ENCODE measurements around the gene DNAJC15.

Gene DNAJC15

GRCh38 chr13:43006893-43007631 is 16.3 kb upstream of the DNAJC15 start:
- DNase-seq = no peak
- H3K27ac ChIP-seq = no peak overlapping the region
- H3K36me3 ChIP-seq = no peaks in the 10 kb centered on the region
- TF ChIP-seq CTCF (IDR thresholded peaks at IDR 0.05; ENCODE audit: low read depth, low read length) = no peak
- no peaks in the 10 kb centered on the region for H3K9me3 ChIP-seq (ENCODE audit: severe bottlenecking)
- no peaks in the 10 kb centered on the region for H3K27me3 ChIP-seq (ENCODE audit: insufficient read depth, low read depth, severe bottlenecking)
- H3K4me3 ChIP-seq (ENCODE audit: low read depth, low read length) = no peak overlapping the region

- no peak overlapping the region for H3K27ac ChIP-seq
- H3K9me3 ChIP-seq (ENCODE audit: severe bottlenecking) = no peaks in the 10 kb centered on the region
- no peaks in the 10 kb centered on the region for H3K36me3 ChIP-seq
- no peak for DNase-seq
- no peak for TF ChIP-seq CTCF (IDR thresholded peaks at IDR 0.05; ENCODE audit: low read depth, low read length)
- no peak overlapping the region for H3K4me3 ChIP-seq (ENCODE audit: low read depth, low read length)
- no peaks in the 10 kb centered on the region for H3K27me3 ChIP-seq (ENCODE audit: insufficient read depth, low read depth, severe bottlenecking)
Observed at GRCh38 chr13:43008596-43008995, 14.8 kb upstream of the DNAJC15 start.

- Histone ChIP-seq H3K27me3 (ENCODE audit: insufficient read depth, low read depth, severe bottlenecking) (no peaks in the 10 kb centered on the region), H3K27ac (no peak overlapping the region), H3K9me3 (ENCODE audit: severe bottlenecking) (no peaks in the 10 kb centered on the region), H3K36me3 (no peaks in the 10 kb centered on the region), H3K4me3 (ENCODE audit: low read depth, low read length) (no peak overlapping the region)
- TF ChIP-seq CTCF (IDR thresholded peaks at IDR 0.05; ENCODE audit: low read depth, low read length) = no peak
- DNase-seq = no peak
Observed at GRCh38 chr13:43009506-43009905, 13.9 kb upstream of the DNAJC15 start.

DNA sequence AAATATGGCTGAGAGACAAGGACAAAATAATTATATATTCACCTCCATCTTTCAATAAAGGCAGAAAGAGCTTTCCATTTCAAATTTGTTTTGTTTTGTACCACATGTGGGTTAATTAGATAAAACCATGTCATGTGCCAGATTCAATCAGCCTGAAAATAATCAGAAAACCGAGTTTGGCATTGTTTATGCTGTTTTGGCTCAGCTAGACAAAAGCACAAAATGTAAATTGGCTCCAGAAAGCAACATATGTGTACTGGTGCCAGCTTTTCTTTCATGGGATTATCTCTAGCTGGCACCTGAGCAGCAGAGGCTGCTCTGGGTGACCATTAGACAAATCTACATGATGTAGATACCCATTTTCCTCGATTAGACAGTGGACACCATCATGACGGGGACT is 9.2 kb upstream of the DNAJC15 start:
- H3K9me3 ChIP-seq (ENCODE audit: severe bottlenecking) = no peaks in the 10 kb centered on the region
- no peak for DNase-seq
- no peaks in the 10 kb centered on the region for H3K27me3 ChIP-seq (ENCODE audit: insufficient read depth, low read depth, severe bottlenecking)
- no peaks in the 10 kb centered on the region for H3K36me3 ChIP-seq
- H3K27ac ChIP-seq = no peak overlapping the region
- no peak overlapping the region for H3K4me3 ChIP-seq (ENCODE audit: low read depth, low read length)
- TF ChIP-seq CTCF (IDR thresholded peaks at IDR 0.05; ENCODE audit: low read depth, low read length) = no peak

DNA sequence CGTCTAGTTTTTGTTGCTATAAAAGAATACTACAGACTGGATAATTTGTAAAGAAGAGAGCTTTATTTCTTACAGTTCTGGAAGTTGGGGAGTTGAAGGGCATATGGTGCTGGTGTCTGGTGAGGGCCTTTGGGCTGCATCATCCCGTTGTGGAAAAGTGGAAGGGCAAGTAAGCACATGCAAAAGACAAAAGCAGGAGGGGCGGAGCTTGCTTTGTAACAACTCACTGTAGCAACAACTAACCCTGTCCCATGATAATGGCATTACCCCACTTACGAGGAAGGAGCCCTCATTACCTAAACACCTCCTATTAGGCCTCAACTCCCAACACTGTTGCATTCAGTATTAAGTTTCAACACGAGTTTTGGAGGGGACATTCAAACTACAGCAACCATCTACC is 7.2 kb upstream of the DNAJC15 start:
- Histone ChIP-seq H3K27me3 (ENCODE audit: insufficient read depth, low read depth, severe bottlenecking) (no peaks in the 10 kb centered on the region), H3K36me3 (no peaks in the 10 kb centered on the region), H3K4me3 (ENCODE audit: low read depth, low read length) (no peak overlapping the region), H3K9me3 (ENCODE audit: severe bottlenecking) (no peaks in the 10 kb centered on the region), H3K27ac (no peak overlapping the region)
- TF ChIP-seq CTCF (IDR thresholded peaks at IDR 0.05; ENCODE audit: low read depth, low read length) = no peak
- DNase-seq = no peak

DNA sequence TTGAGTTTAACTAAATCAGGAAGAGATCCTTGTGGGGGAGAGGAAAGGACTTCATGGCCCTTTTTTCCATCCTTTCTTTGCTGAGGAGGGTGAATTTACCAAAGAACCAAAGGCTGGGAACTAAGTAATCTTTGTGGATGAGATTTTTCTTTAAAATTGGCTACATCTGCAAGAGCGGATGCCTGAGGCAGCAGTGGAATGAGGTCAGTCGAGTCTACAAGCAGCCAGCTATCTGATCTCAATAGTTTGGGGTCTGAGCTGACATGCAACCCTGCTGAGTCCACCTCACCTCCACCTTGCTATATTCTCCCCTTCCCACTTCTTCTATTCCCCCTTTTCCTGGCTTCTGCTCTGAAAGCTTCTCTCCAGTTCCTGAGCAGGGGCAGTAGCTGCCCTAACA is 3.6 kb upstream of the DNAJC15 start:
- Histone ChIP-seq H3K36me3 (no peaks in the 10 kb centered on the region), H3K4me3 (ENCODE audit: low read depth, low read length) (no peak overlapping the region), H3K27me3 (ENCODE audit: insufficient read depth, low read depth, severe bottlenecking) (no peaks in the 10 kb centered on the region), H3K9me3 (ENCODE audit: severe bottlenecking) (no peaks in the 10 kb centered on the region), H3K27ac (no peak overlapping the region)
- no peak for TF ChIP-seq CTCF (IDR thresholded peaks at IDR 0.05; ENCODE audit: low read depth, low read length)
- no peak for DNase-seq
